Right renal cortex interstitium (tissue), 3 donors: ENCODE data around the gene FXN. TPM values are rescaled to one million over a fixed set of nuclear protein-coding genes. Genes with fewer than 3 reads are reported as not detected.
"Not testable (repeated sequence)": the region's sequence is repeated elsewhere in the genome, so short reads cannot be mapped to it uniquely, and the experiment has no call there.

Experiments
- DNase-seq, 3 donors: peaks; one replicate each; pipeline ENCODE4 v3.0.0-alpha.2; 2013; ENCODE audit warnings: low read depth in 3 of 3, low spot score in 2 of 3
- polyA plus RNA-seq, 3 donors: library from polyadenylated mRNA; unstranded; fragments of 120-200 nt; gene quantifications; one replicate each; pipeline ENCODE4 v1.2.1, GENCODE V29; 2013; ENCODE audit not compliant: insufficient read length in 3 of 3

FXN gene
- polyA plus RNA-seq, 3 donors, result 18.8 to 21.6 (median 20.2) TPM

GRCh38 chr9:69094361-69095135, 59.0 kb downstream of the FXN start:
- not testable (repeated sequence) for DNase-seq

- DNase-seq, result no peak
Observed at GRCh38 chr9:69097064-69097463, 61.5 kb downstream of the FXN start.

GRCh38 chr9:69097923-69098593, 62.5 kb downstream of the FXN start:
- DNase-seq, result no peak

GRCh38 chr9:69103348-69103996, 67.9 kb downstream of the FXN start:
- not testable (repeated sequence) for DNase-seq

- DNase-seq, result no peak
Observed at GRCh38 chr9:69104830-69105527, 69.4 kb downstream of the FXN start.

- no peak for DNase-seq
Observed at GRCh38 chr9:69107771-69108170, 72.2 kb downstream of the FXN start.

GRCh38 chr9:69108706-69109105, 73.2 kb downstream of the FXN start:
- not testable (repeated sequence) for DNase-seq

GRCh38 chr9:69109152-69109551, 73.6 kb downstream of the FXN start:
- no peak for DNase-seq

- DNase-seq, result not testable (repeated sequence)
Observed at GRCh38 chr9:69112646-69113045, 77.1 kb downstream of the FXN start.

GRCh38 chr9:69115621-69116020, 80.1 kb downstream of the FXN start:
- no peak for DNase-seq

- no peak for DNase-seq
Observed at GRCh38 chr9:69118656-69119055, 83.1 kb downstream of the FXN start.

GRCh38 chr9:69120380-69121154, 85.0 kb downstream of the FXN start:
- no peak for DNase-seq

- no peak for DNase-seq
Observed at GRCh38 chr9:69121155-69122081, 85.9 kb downstream of the FXN start.

- no peak for DNase-seq
Observed at GRCh38 chr9:69122082-69122548, 86.6 kb downstream of the FXN start.

- DNase-seq, result no peak
Observed at GRCh38 chr9:69122549-69123141, 87.1 kb downstream of the FXN start.

GRCh38 chr9:69130456-69131441, 95.2 kb downstream of the FXN start:
- no peak for DNase-seq

GRCh38 chr9:69131682-69132081, 96.1 kb downstream of the FXN start:
- no peak for DNase-seq

- DNase-seq, result no peak
Observed at GRCh38 chr9:69132361-69132760, 96.8 kb downstream of the FXN start.
